ENCODE data around the gene LPXN. TPM values are rescaled to one million over a fixed set of nuclear protein-coding genes. Genes with fewer than 3 reads are reported as not detected.

Gene LPXN
- 10 to 100 TPM in 1 of 10 donors, 1 to 10 TPM in 9; 2.7 to 13.9 (median 4.7) TPM for total RNA-seq
- polyA plus RNA-seq, result 1 to 10 TPM; 1.8 to 5.0 TPM
- long read RNA-seq, donor 1, result 0 reads
- long read RNA-seq, donor 2, partial matches to known transcripts, result 0 of 5 reads
- long read RNA-seq, donor 2, other reads (novel, unspliced or antisense), result 3 of 5 reads
- long read RNA-seq, donor 3, partial matches to known transcripts, result 0 of 9 reads
- long read RNA-seq, donor 3, other reads (novel, unspliced or antisense), result 5 of 9 reads

- H3K27me3 ChIP-seq, result no peaks in the 10 kb centered on the region
- H3K4me3 ChIP-seq, result peak within 1 kb of the TSS in 5 of 10 donors; percentile 7 to 91 (median 84)
- DNase-seq (no peak), ATAC-seq (no peak)
- TF ChIP-seq CTCF (IDR thresholded peaks at IDR 0.05), result no peak
- no peaks in the 10 kb centered on the region for H3K9me3 ChIP-seq
- peaks cover 14 to 61% (median 32%) of the 10 kb centered on the region in 9 donors for H3K4me1 ChIP-seq
- intact Hi-C loops (cut with DNase I), result loop anchor here in 9 of 10 donors (2.0 to 10.0 kb wide), 9 partner anchors 42 to 979 kb away; partner anchors contain the start of genes CNTF (in 2 of the 9) and FAM111A (in 1 of the 9)
- peak within 1 kb of the TSS in 8 of 10 donors; percentile 2 to 100 (median 99) for H3K27ac ChIP-seq
- H3K36me3 ChIP-seq, result peaks cover 0 to 4% (median 0%) of the 10 kb centered on the region in 9 donors
- 71 to 88% methylated on average over 6 of the region's 6 CpGs for WGBS, 2 donors
Measured at GRCh38 chr11:58575377-58576020, at the start of gene LPXN. TSS of gene LPXN (minus strand) at chr11:58575856. CDS start at chr11:58575772, 84 bp downstream.

- intact Hi-C loops (cut with DNase I), result loop anchor here in 5 of 10 donors (5.0 to 10.0 kb wide), 2 partner anchors 48 to 50 kb away; partner anchors contain the start of genes LPXN (in 5 of the 5) and ZFP91 (in 5 of the 5)
- peaks cover 0 to 34% (median 17%) of the 10 kb centered on the region in 9 donors for H3K4me1 ChIP-seq
- no peak for TF ChIP-seq CTCF (IDR thresholded peaks at IDR 0.05)
- DNase-seq (no peak), ATAC-seq (no peak)
- H3K27ac ChIP-seq, result no peak overlapping the region
- H3K27me3 ChIP-seq, result no peaks in the 10 kb centered on the region
- peaks cover 0 to 59% (median 24%) of the 10 kb centered on the region in 9 donors for H3K36me3 ChIP-seq
- no peaks in the 10 kb centered on the region for H3K9me3 ChIP-seq
- 95 to 97% methylated on average over 4 of the region's 4 CpGs for WGBS, 2 donors
- no peak overlapping the region for H3K4me3 ChIP-seq
Measured at GRCh38 chr11:58625086-58625485, 49.4 kb upstream of the LPXN start.

GRCh38 chr11:58622344-58622743 is 46.7 kb upstream of the LPXN start, which contains the start of gene CNTF:
TSS of gene CNTF (plus strand) at chr11:58622665. CDS start at chr11:58622753, 88 bp downstream.
- H3K27me3 ChIP-seq, result no peaks in the 10 kb centered on the region
- H3K4me1 ChIP-seq, result peaks cover 5 to 44% (median 20%) of the 10 kb centered on the region in 9 donors
- DNase-seq (no peak), ATAC-seq (peak in 7 of 8 donors; percentile 18 to 69 (median 48))
- TF ChIP-seq CTCF (IDR thresholded peaks at IDR 0.05), result no peak
- intact Hi-C loops (cut with DNase I), result loop anchor here in 2 of 10 donors (10.0 kb wide), 1 partner anchor 48 kb away; the partner anchor contains the start of genes LPXN (in 2 of the 2) and ZFP91 (in 2 of the 2)
- peaks cover 0 to 87% (median 43%) of the 10 kb centered on the region in 9 donors for H3K36me3 ChIP-seq
- H3K9me3 ChIP-seq, result no peaks in the 10 kb centered on the region
- WGBS, 2 donors, result 55 to 64% methylated on average over 2 of the region's 2 CpGs
- H3K4me3 ChIP-seq, result no peak within 1 kb of the TSS
- peak within 1 kb of the TSS in 4 of 10 donors; percentile 3 to 38 (median 10) for H3K27ac ChIP-seq

- Histone ChIP-seq H3K9me3 (no peaks in the 10 kb centered on the region), H3K4me1 (peaks cover 5 to 45% (median 21%) of the 10 kb centered on the region in 9 donors), H3K27ac (peak overlapping the region in 4 of 10 donors; percentile 3 to 27 (median 10)), H3K27me3 (no peaks in the 10 kb centered on the region), H3K36me3 (peaks cover 0 to 93% (median 48%) of the 10 kb centered on the region in 9 donors), H3K4me3 (no peak overlapping the region)
- DNase-seq (no peak), ATAC-seq (no peak)
- intact Hi-C loops (cut with DNase I), result loop anchor here in 2 of 10 donors (10.0 kb wide), 1 partner anchor 47 kb away; the partner anchor contains the start of genes LPXN (in 2 of the 2) and ZFP91 (in 2 of the 2)
- WGBS, 2 donors, result 84 to 86% methylated on average over 4 of the region's 4 CpGs
- no peak for TF ChIP-seq CTCF (IDR thresholded peaks at IDR 0.05)
Measured at GRCh38 chr11:58621586-58622262, 46.1 kb upstream of the LPXN start.

All from heart right ventricle (tissue), 16 donors.